GM12865 (cell line): Measurements from ENCODE around the gene IP6K3.

Experiments used
- DNase-seq: peaks from one replicate; pipeline ENCODE4 v3.0.0; 2010; ENCODE audit warnings: low read depth
- H3K4me3 ChIP-seq: 2 replicates; pipeline ENCODE4 v1.5.1; 2011; ENCODE audit warnings: mild to moderate bottlenecking, low read depth, low read length, control low read depth
- CTCF ChIP-seq: IDR thresholded peaks from 2 replicates; pipeline ENCODE4 v1.5.1; 2011; ENCODE audit warnings: low read length, control low read depth, low read depth, inconsistent platforms; ENCODE audit not compliant: insufficient read depth; ENCODE audit errors: missing control alignments

Gene IP6K3

DNA sequence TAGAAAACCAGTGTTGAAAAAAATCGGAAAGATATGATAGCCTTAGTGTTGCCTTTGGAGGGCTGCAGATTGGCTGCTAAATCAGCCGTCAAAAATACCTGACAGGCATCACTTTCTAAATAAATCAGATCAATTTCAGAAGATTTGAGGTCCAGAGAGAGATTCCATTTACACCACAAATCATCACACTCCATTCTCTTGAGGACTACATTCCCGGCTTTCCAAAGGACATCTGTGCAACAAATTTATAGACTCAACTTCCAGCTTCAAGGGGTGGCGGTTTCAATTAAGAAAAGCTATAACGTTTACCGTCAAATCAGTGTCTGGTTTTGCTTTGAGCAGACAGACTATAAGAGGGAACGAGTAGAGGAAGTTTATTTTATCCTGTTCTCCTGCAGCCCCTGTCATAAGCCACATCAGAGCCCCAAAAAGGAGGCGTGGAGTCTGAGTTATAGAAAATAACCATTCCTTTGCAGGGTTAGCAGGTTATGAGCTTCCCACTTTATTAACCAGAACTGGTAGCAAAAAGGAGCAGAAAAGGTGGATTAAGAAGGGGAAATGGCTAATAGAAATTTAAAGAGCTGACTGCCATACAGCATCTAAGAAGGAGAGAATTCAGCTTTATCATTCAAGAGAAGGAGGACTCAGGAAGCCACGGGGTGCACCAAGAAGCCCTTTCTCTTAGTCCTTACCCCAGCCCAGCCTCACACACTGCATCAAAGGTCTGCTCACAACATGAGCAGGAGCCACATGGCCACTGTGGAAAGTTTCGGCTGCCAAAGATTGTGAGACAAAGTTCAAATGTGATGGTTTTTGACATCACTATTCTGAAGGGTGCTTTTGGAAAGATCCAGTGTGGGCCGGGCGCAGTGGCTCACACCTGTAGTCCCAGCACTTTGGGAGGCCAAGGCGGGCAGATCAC is 22.3 kb downstream of the IP6K3 start:
- no peak for DNase-seq
- no peak for TF ChIP-seq CTCF
- H3K4me3 ChIP-seq, result no peak overlapping the region

DNA sequence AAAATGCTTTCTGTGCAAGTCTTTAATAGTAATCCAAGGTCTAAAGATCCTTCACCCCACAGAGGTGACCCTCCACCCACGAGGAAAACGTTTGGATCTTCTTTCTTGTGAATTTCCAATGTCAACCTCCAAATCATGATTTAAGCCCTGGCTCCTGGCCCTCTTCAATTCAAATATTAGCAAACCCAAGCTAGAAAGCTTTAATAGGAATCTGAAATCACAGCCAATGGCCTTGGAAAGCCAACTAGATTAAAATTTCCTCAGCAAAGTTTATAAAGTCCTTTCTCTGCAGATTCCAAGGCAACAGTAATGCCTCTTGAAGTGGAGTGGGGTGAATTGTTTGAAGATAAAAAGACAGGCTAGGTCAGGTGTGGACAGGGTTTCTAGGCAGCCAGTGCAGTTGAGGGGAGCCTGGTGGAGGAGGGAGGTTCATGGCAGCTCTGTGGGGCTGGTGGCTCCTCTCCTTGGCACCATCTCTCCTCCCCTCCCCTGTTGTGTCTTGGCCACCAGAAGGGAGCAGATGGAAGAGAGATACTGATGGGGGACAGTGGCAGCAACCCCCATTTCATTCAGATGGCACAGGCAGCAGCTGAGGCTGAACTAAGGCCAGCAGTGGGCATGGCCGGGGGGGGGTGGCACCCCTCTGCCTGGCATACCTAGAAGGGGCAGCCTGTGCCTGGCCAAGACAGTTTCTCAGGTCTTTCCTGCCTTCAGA is 23.2 kb downstream of the IP6K3 start:
- TF ChIP-seq CTCF, result no peak
- H3K4me3 ChIP-seq, result no peak overlapping the region
- no peak for DNase-seq

GRCh38 chr6:33722103-33722623 is 24.5 kb downstream of the IP6K3 start:
- TF ChIP-seq CTCF, result no peak
- no peak overlapping the region for H3K4me3 ChIP-seq
- DNase-seq, result no peak

- no peak for DNase-seq
- no peak overlapping the region for H3K4me3 ChIP-seq
- TF ChIP-seq CTCF, result no peak
Measured at GRCh38 chr6:33721508-33721907, 25.2 kb downstream of the IP6K3 start.

- no peak overlapping the region for H3K4me3 ChIP-seq
- peak; percentile 34 for DNase-seq
- no peak for TF ChIP-seq CTCF
Measured at GRCh38 chr6:33720998-33721397, 25.7 kb downstream of the IP6K3 start.

GRCh38 chr6:33719326-33719987 is 27.2 kb downstream of the IP6K3 start:
- no peak for DNase-seq
- TF ChIP-seq CTCF, result no peak
- no peak overlapping the region for H3K4me3 ChIP-seq
